ENCODE data around the gene ADAMTS5. TPM values are rescaled to one million over a fixed set of nuclear protein-coding genes. Genes with fewer than 3 reads are reported as not detected.

The ADAMTS5 gene
- total RNA-seq, 2 donors from 2014 or later = 3.0 TPM

DNA sequence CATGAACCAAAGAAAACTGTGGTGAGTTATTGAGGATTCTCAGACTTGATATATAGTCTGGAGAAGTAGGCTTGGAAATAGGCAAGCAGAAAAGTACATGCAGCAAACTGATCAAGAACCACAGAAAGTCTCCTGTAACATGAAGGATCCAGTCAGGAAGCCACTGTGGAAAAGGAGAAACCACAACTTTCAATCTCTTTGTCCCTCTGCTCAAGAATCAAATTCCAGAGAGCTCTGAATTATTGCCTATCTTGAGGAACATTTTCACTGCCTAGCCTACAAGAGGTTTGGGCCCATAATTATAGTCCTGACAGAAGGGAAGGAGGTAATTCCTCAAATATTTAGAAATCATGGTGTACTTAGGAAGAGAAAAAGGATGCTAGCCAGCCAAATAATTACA is 78.6 kb downstream of the ADAMTS5 start:
- H3K4me1 ChIP-seq (replicated peaks) = peaks cover 5% of the 10 kb centered on the region

DNA sequence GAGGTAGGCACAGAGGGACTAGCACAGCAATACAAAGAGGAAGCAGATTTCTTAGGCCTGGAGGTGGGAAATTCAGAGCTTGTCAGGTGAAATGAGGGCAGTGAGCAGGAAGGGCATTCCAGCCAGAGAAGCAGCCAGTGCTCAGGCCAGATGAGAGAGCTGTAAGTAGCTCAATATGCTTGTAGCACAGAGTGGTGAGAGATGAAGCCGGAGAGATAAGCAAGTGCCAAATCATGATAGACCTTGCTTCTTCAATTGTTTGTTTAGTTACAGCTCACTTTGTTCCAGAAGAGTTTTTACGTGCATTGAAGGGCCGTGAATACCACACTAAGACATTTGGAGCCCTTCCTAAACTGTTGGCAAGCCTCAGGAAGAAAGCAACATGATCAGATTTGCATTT is 79.6 kb downstream of the ADAMTS5 start:
- peak; percentile 65 for DNase-seq (ENCODE audit: low spot score)
- intact Hi-C loops (cut with DNase I) = loop anchor here (10.0 kb wide), 2 partner anchors 178 to 808 kb away; no protein-coding TSS in a partner anchor
- WGBS = 6% methylated on average over 3 of the region's 3 CpGs
- Histone ChIP-seq H3K4me1 (replicated peaks) (peaks cover 5% of the 10 kb centered on the region), H3K27ac (no peak overlapping the region), H3K36me3 (no peaks in the 10 kb centered on the region), H3K27me3 (replicated peaks; ENCODE audit: insufficient read depth) (no peaks in the 10 kb centered on the region), H3K9me3 (no peaks in the 10 kb centered on the region), H3K4me3 (no peak overlapping the region)
- TF ChIP-seq, protein P1, sequence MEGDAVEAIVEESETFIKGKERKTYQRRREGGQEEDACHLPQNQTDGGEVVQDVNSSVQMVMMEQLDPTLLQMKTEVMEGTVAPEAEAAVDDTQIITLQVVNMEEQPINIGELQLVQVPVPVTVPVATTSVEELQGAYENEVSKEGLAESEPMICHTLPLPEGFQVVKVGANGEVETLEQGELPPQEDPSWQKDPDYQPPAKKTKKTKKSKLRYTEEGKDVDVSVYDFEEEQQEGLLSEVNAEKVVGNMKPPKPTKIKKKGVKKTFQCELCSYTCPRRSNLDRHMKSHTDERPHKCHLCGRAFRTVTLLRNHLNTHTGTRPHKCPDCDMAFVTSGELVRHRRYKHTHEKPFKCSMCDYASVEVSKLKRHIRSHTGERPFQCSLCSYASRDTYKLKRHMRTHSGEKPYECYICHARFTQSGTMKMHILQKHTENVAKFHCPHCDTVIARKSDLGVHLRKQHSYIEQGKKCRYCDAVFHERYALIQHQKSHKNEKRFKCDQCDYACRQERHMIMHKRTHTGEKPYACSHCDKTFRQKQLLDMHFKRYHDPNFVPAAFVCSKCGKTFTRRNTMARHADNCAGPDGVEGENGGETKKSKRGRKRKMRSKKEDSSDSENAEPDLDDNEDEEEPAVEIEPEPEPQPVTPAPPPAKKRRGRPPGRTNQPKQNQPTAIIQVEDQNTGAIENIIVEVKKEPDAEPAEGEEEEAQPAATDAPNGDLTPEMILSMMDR (IDR thresholded peaks at IDR 0.05) = no peak
- TF ChIP-seq POLR2AphosphoS5 (IDR thresholded peaks at IDR 0.05) (peak; percentile 83), POLR2A (IDR thresholded peaks at IDR 0.05) (no peak)

More for the DNA sequence above, 78.6 kb downstream of the ADAMTS5 start:
- intact Hi-C loops (cut with DNase I) = loop anchor here (10.0 kb wide), 2 partner anchors 177 to 807 kb away; no protein-coding TSS in a partner anchor
- H3K27me3 ChIP-seq (replicated peaks; ENCODE audit: insufficient read depth) = no peaks in the 10 kb centered on the region
- no peak for DNase-seq (ENCODE audit: low spot score)
- no peaks in the 10 kb centered on the region for H3K9me3 ChIP-seq
- no peak for TF ChIP-seq POLR2AphosphoS5 (IDR thresholded peaks at IDR 0.05)
- TF ChIP-seq POLR2A (IDR thresholded peaks at IDR 0.05) = no peak
- TF ChIP-seq, protein P1 (IDR thresholded peaks at IDR 0.05) = no peak
- peak overlapping the region in 1 of 2 donors; percentile 8 for H3K27ac ChIP-seq
- no peak overlapping the region for H3K4me3 ChIP-seq
- no peaks in the 10 kb centered on the region for H3K36me3 ChIP-seq

DNA sequence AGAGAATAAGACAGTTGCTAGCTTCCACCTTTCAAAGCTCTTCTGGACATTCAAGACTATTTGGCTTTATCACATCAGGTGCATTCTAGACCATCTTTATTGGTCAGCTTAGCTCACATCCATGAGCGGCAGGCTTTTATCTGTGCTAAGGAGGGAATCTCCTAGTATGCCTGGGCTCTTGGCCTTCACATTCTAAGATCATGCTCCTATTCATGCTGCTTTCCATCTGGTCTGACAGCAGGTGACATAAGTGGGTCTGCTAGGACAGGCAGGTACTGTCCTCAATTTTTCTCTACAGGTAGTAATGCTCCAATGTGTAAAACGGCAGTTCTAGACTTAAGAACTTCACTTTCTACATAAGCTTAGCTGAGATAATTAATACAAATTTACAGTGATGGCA is 82.5 kb downstream of the ADAMTS5 start:
- Histone ChIP-seq H3K27me3 (replicated peaks; ENCODE audit: insufficient read depth) (no peaks in the 10 kb centered on the region), H3K36me3 (no peaks in the 10 kb centered on the region), H3K4me3 (no peak overlapping the region), H3K9me3 (no peaks in the 10 kb centered on the region), H3K27ac (no peak overlapping the region), H3K4me1 (replicated peaks) (peaks cover 5% of the 10 kb centered on the region)
- TF ChIP-seq POLR2AphosphoS5 (IDR thresholded peaks at IDR 0.05) (no peak), POLR2A (IDR thresholded peaks at IDR 0.05) (no peak)
- TF ChIP-seq, protein P1 (IDR thresholded peaks at IDR 0.05) = no peak
- WGBS = 94% methylated on average over 2 of the region's 2 CpGs
- intact Hi-C loops (cut with DNase I) = loop anchor here (10.0 kb wide), 2 partner anchors 180 to 810 kb away; no protein-coding TSS in a partner anchor
- no peak for DNase-seq (ENCODE audit: low spot score)

- H3K36me3 ChIP-seq = no peaks in the 10 kb centered on the region
- no peak for DNase-seq (ENCODE audit: low spot score)
- H3K4me1 ChIP-seq (replicated peaks) = peaks cover 5% of the 10 kb centered on the region
- 86% methylated on average over 2 of the region's 2 CpGs for WGBS
- H3K27ac ChIP-seq = no peak overlapping the region
- no peaks in the 10 kb centered on the region for H3K9me3 ChIP-seq
- no peak for TF ChIP-seq POLR2AphosphoS5 (IDR thresholded peaks at IDR 0.05)
- TF ChIP-seq, protein P1 (IDR thresholded peaks at IDR 0.05) = no peak
- no peak for TF ChIP-seq POLR2A (IDR thresholded peaks at IDR 0.05)
- intact Hi-C loops (cut with DNase I) = loop anchor here (2.0 to 10.0 kb wide), 3 partner anchors 79 to 811 kb away; no protein-coding TSS in a partner anchor
- no peaks in the 10 kb centered on the region for H3K27me3 ChIP-seq (replicated peaks; ENCODE audit: insufficient read depth)
- no peak overlapping the region for H3K4me3 ChIP-seq
Measured at GRCh38 chr21:26883768-26884167, 83.1 kb downstream of the ADAMTS5 start.
